GM23248 (cell line): ENCODE data around the gene RCOR1. TPM values are rescaled to one million over a fixed set of nuclear protein-coding genes. Genes with fewer than 3 reads are reported as not detected.
A peak's percentile ranks its signal among the peaks of the same experiment; 100 is the strongest.

ENCODE experiments used
- DNase-seq: peaks from one replicate; pipeline ENCODE4 v3.0.0-alpha.2; 2015
- H2AFZ ChIP-seq: fragments of 200-600 bp; sonication (generic); 2 replicates; pipeline ENCODE4 v1.6.1; 2016; ENCODE audit warnings: antibody characterized with exemption
- H3F3A ChIP-seq: fragments of 200-600 bp; sonication (generic); 2 replicates; pipeline ENCODE4 v1.6.1; 2016; ENCODE audit warnings: mild to moderate bottlenecking, antibody characterized with exemption, mixed run types; ENCODE audit not compliant: insufficient read depth
- H3K27ac ChIP-seq: fragments of 200-600 bp; sonication (generic); 2 replicates; pipeline ENCODE4 v1.5.1; 2016; ENCODE audit warnings: mild to moderate bottlenecking
- H3K27me3 ChIP-seq: fragments of 200-600 bp; sonication (generic); replicated peaks from 2 replicates; pipeline ENCODE4 v1.6.1; 2016; ENCODE audit warnings: mild to moderate bottlenecking; ENCODE audit not compliant: insufficient read depth
- H3K36me3 ChIP-seq: fragments of 200-600 bp; sonication (generic); 2 replicates; pipeline ENCODE4 v1.6.1; 2016; ENCODE audit warnings: low read depth, mild to moderate bottlenecking
- H3K4me1 ChIP-seq: fragments of 200-600 bp; sonication (generic); 2 replicates; pipeline ENCODE4 v1.6.1; 2016; ENCODE audit warnings: mild to moderate bottlenecking; ENCODE audit not compliant: insufficient read depth
- H3K4me2 ChIP-seq: fragments of 200-600 bp; sonication (generic); one replicate; pipeline ENCODE4 v1.6.1; 2016; ENCODE audit warnings: mild to moderate bottlenecking; ENCODE audit not compliant: unreplicated experiment
- H3K4me3 ChIP-seq: fragments of 200-600 bp; sonication (generic); 2 replicates; pipeline ENCODE4 v1.5.1; 2016; ENCODE audit warnings: mild to moderate bottlenecking
- H3K79me2 ChIP-seq: fragments of 200-600 bp; sonication (generic); 2 replicates; pipeline ENCODE4 v1.6.1; 2016; ENCODE audit warnings: mild to moderate bottlenecking; ENCODE audit not compliant: insufficient read depth
- H3K9ac ChIP-seq: fragments of 200-600 bp; sonication (generic); 2 replicates; pipeline ENCODE4 v1.6.1; 2016; ENCODE audit warnings: mild to moderate bottlenecking
- H3K9me2 ChIP-seq: fragments of 200-600 bp; sonication (generic); 2 replicates; pipeline ENCODE4 v1.6.1; 2016; ENCODE audit warnings: mixed run types, mild to moderate bottlenecking, moderate library complexity; ENCODE audit not compliant: insufficient read depth
- H3K9me3 ChIP-seq: fragments of 200-600 bp; sonication (generic); one replicate; pipeline ENCODE4 v1.6.1; 2017; ENCODE audit warnings: low read depth
- H4K20me1 ChIP-seq: fragments of 200-600 bp; sonication (generic); 2 replicates; pipeline ENCODE4 v1.6.0; 2016; ENCODE audit not compliant: insufficient read depth
- EZH2 ChIP-seq: fragments of 200-600 bp; sonication (generic); IDR thresholded peaks from 2 replicates; pipeline ENCODE4 v1.6.1; 2018; ENCODE audit warnings: antibody characterized with exemption, mild to moderate bottlenecking; ENCODE audit not compliant: insufficient read depth, poor library complexity, severe bottlenecking
- EZH2phosphoT487 ChIP-seq: fragments of 200-600 bp; sonication (generic); IDR thresholded peaks from 2 replicates; pipeline ENCODE4 v1.6.1; 2018; ENCODE audit warnings: antibody characterized with exemption, moderate library complexity, mild to moderate bottlenecking, low read depth; ENCODE audit not compliant: insufficient read depth
- WGBS, 2 experiments: methylation state at CpG; one replicate each; pipeline ENCODE4 v1.1.6; 2015 to 2017; ENCODE audit warnings: low lambda C conversion rate in 2 of 2, low coverage in 1 of 2; ENCODE audit errors: missing lambda C conversion rate in 2 of 2; 5-methylcytosine and 5-hydroxymethylcytosine counted together
- in situ Hi-C: fragments of 300-500 bp; cut with MboI; formaldehyde crosslinking; loops from 2 replicates; pipeline ENCODE4 v1.15.0; 2020
- polyA plus RNA-seq: library from polyadenylated mRNA; unstranded; fragments of >200 nt; fragmentation: Nextera tagmentation; extraction: Ambion mirVana; gene quantifications from 2 replicates; pipeline ENCODE4 v1.2.1, GENCODE V29; 2016
- total RNA-seq: library from RNA; depleted of rRNA; stranded (reverse); fragments of >200 nt; shearing (Covaris generic); gene quantifications from 2 replicates; pipeline ENCODE4 v1.2.3, GENCODE V29; 2014

RCOR1 gene
- total and polyA plus RNA-seq, 2 experiments from 2014 or later: 3.2 to 15.6 TPM

DNA sequence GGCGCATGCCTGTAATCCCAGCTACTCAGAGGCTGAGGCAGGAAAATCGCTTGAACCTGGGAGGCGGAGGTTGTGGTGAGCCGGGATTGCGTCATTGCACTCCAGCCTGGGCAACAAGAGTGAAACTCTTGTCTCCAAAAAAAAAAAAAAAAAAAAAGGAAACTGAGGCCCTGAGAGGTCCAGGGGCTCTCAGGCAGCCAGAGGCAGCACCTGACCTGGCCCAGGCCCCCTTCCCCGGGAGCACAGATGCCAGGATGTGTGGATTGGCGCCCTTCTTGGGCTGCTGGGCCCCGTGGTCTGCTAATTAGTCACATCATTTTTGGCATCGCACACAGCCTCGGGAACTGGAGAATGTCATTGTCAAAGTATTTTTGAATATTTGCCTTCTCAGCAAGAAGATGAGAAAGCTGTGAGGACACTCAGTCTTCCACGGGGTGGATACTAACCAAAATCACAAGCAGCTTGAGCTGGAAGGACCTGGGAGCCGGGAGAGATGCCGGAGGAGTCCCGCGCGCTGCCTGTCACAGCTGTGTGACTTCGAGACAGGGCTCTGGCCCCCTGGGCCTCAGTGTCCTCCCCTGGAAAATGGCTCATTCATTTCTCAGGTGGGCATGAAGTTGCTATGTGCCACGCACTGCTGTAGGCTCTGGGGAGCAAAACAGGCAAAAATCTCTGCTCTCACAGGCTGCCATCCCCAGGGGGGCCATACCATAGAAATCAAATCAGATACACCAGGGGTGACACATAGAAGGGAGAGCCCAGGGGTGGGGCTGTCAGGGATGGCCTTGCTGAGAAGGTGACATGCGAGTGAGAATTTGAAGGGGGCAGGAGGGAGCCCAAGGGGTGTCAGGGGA, 12.5 kb upstream of the RCOR1 start:
- peak overlapping the region; percentile 89 for H3K27ac ChIP-seq
- WGBS, 2 experiments: 2 to 3% methylated on average over 19 of the region's 19 CpGs

GRCh38 chr14:102580550-102581110, 11.8 kb upstream of the RCOR1 start:
- Histone ChIP-seq H3K4me1 (peaks cover 17% of the 10 kb centered on the region), H3K27ac (peak overlapping the region; percentile 89), H3K9ac (peak overlapping the region; percentile 76), H3K4me2 (peak overlapping the region; percentile 74), H3K79me2 (no peaks in the 10 kb centered on the region), H3K4me3 (no peak overlapping the region; the same call in 1 of the 2 replicates), H3K9me3 (no peaks in the 10 kb centered on the region), H3K36me3 (no peaks in the 10 kb centered on the region), H3F3A (peaks cover 16% of the 10 kb centered on the region), H2AFZ (peak overlapping the region; percentile 77), H4K20me1 (no peaks in the 10 kb centered on the region), H3K27me3 (no peaks in the 10 kb centered on the region), H3K9me2 (no peaks in the 10 kb centered on the region)
- no peak for TF ChIP-seq EZH2
- no peak for TF ChIP-seq EZH2phosphoT487
- peak; percentile 73 for DNase-seq
- in situ Hi-C loops: no loop called here
- WGBS, 2 experiments: 71 to 78% methylated on average over 10 of the region's 10 CpGs

More for the DNA sequence above, 12.5 kb upstream of the RCOR1 start:
- in situ Hi-C loops: no loop called here
- no peaks in the 10 kb centered on the region for H3K79me2 ChIP-seq
- peaks cover 16% of the 10 kb centered on the region for H3F3A ChIP-seq
- no peaks in the 10 kb centered on the region for H3K9me2 ChIP-seq
- TF ChIP-seq EZH2 (no peak), EZH2phosphoT487 (no peak)
- peak; percentile 92 for DNase-seq
- H3K27me3 ChIP-seq: no peaks in the 10 kb centered on the region
- no peaks in the 10 kb centered on the region for H3K9me3 ChIP-seq
- H2AFZ ChIP-seq: peak overlapping the region; percentile 77
- no peaks in the 10 kb centered on the region for H3K36me3 ChIP-seq
- peaks cover 17% of the 10 kb centered on the region for H3K4me1 ChIP-seq
- peak overlapping the region; percentile 76 for H3K9ac ChIP-seq
- peak overlapping the region; percentile 58 for H3K4me3 ChIP-seq
- peak overlapping the region; percentile 74 for H3K4me2 ChIP-seq
- no peaks in the 10 kb centered on the region for H4K20me1 ChIP-seq

- H3F3A ChIP-seq: peaks cover 16% of the 10 kb centered on the region
- H3K4me2 ChIP-seq: no peak overlapping the region
- no peaks in the 10 kb centered on the region for H3K27me3 ChIP-seq
- no peaks in the 10 kb centered on the region for H4K20me1 ChIP-seq
- WGBS, 2 experiments: 88% methylated on average over 10 of the region's 10 CpGs
- TF ChIP-seq EZH2 (no peak), EZH2phosphoT487 (no peak)
- no peaks in the 10 kb centered on the region for H3K79me2 ChIP-seq
- H3K36me3 ChIP-seq: no peaks in the 10 kb centered on the region
- H3K4me1 ChIP-seq: peaks cover 17% of the 10 kb centered on the region
- H2AFZ ChIP-seq: no peak overlapping the region
- no peak overlapping the region for H3K4me3 ChIP-seq
- in situ Hi-C loops: no loop called here
- H3K9me2 ChIP-seq: no peaks in the 10 kb centered on the region
- no peaks in the 10 kb centered on the region for H3K9me3 ChIP-seq
- H3K9ac ChIP-seq: no peak overlapping the region
- no peak for DNase-seq
- H3K27ac ChIP-seq: no peak overlapping the region
Measured at GRCh38 chr14:102581193-102581592, 11.3 kb upstream of the RCOR1 start.

- in situ Hi-C loops: no loop called here
- DNase-seq: no peak
- H3K79me2 ChIP-seq: no peaks in the 10 kb centered on the region
Measured at GRCh38 chr14:102583726-102584125, 8.7 kb upstream of the RCOR1 start.

More at GRCh38 chr14:102583726-102584125, 8.7 kb upstream of the RCOR1 start:
- TF ChIP-seq EZH2 (no peak), EZH2phosphoT487 (no peak)
- WGBS, 2 experiments: 55 to 64% methylated on average over 5 to 6 of the region's 7 CpGs
- Histone ChIP-seq H3K4me1 (peaks cover 17% of the 10 kb centered on the region), H3F3A (peaks cover 22% of the 10 kb centered on the region), H3K9me3 (no peaks in the 10 kb centered on the region), H3K27me3 (no peaks in the 10 kb centered on the region), H3K9ac (no peak overlapping the region), H3K4me2 (no peak overlapping the region), H3K4me3 (no peak overlapping the region), H4K20me1 (no peaks in the 10 kb centered on the region), H3K36me3 (no peaks in the 10 kb centered on the region), H3K9me2 (no peaks in the 10 kb centered on the region), H3K27ac (no peak overlapping the region), H2AFZ (no peak overlapping the region)
